GM04504 (cell line): ENCODE measurements around the gene PRR15L.
"Not testable (repeated sequence)": the region's sequence is repeated elsewhere in the genome, so short reads cannot be mapped to it uniquely, and the experiment has no call there.

Experiments
- DNase-seq: peaks from one replicate; pipeline ENCODE4 v3.0.0-alpha.2; 2012; ENCODE audit warnings: low read depth

PRR15L gene

GRCh38 chr17:47957591-47958490 is at the start of gene PRR15L:
Gene PRR15L, minus strand, starts transcription at chr17:47957883. Its CDS starts 4,649 bp downstream, at chr17:47953234.
- DNase-seq, result no peak

GRCh38 chr17:48006936-48007709 is 49.4 kb upstream of the PRR15L start:
- no peak for DNase-seq

- no peak for DNase-seq
Observed at GRCh38 chr17:48004983-48005382, 47.3 kb upstream of the PRR15L start.

GRCh38 chr17:48003417-48004151 is 45.9 kb upstream of the PRR15L start:
- DNase-seq, result no peak

- no peak for DNase-seq
Observed at GRCh38 chr17:48002916-48003416, 45.3 kb upstream of the PRR15L start.

GRCh38 chr17:48002266-48002915 is 44.7 kb upstream of the PRR15L start:
- DNase-seq, result no peak

- DNase-seq, result not testable (repeated sequence)
Observed at GRCh38 chr17:48001657-48002056, 44.0 kb upstream of the PRR15L start.

- no peak for DNase-seq
Observed at GRCh38 chr17:48001197-48001596, 43.5 kb upstream of the PRR15L start.

- no peak for DNase-seq
Observed at GRCh38 chr17:47999582-47999981, 41.9 kb upstream of the PRR15L start.

GRCh38 chr17:47998044-47998443 is 40.4 kb upstream of the PRR15L start:
- DNase-seq, result no peak

GRCh38 chr17:47997586-47997985 is 39.9 kb upstream of the PRR15L start:
- no peak for DNase-seq

- no peak for DNase-seq
Observed at GRCh38 chr17:47996201-47996600, 38.5 kb upstream of the PRR15L start.

- no peak for DNase-seq
Observed at GRCh38 chr17:47995241-47995935, 37.7 kb upstream of the PRR15L start.

- DNase-seq, result no peak
Observed at GRCh38 chr17:47994724-47995123, 37.0 kb upstream of the PRR15L start.

- no peak for DNase-seq
Observed at GRCh38 chr17:47993964-47994363, 36.3 kb upstream of the PRR15L start.

- DNase-seq, result no peak
Observed at GRCh38 chr17:47993031-47993564, 35.4 kb upstream of the PRR15L start.

- DNase-seq, result no peak
Observed at GRCh38 chr17:47992216-47992615, 34.5 kb upstream of the PRR15L start.

GRCh38 chr17:47990962-47991731 is 33.5 kb upstream of the PRR15L start:
- no peak for DNase-seq

- no peak for DNase-seq
Observed at GRCh38 chr17:47989700-47990099, 32.0 kb upstream of the PRR15L start.

GRCh38 chr17:47989159-47989558 is 31.5 kb upstream of the PRR15L start:
- DNase-seq, result no peak
